AG10803 (cell line): ENCODE data around the gene TLR9.
"Not testable (repeated sequence)": the region's sequence is repeated elsewhere in the genome, so short reads cannot be mapped to it uniquely, and the experiment has no call there.

ENCODE experiments used
- DNase-seq: peaks from one replicate; pipeline ENCODE4 v3.0.0; 2010; ENCODE audit warnings: low read depth
- H3K4me3 ChIP-seq: 2 replicates; pipeline ENCODE4 v1.5.1; 2011; ENCODE audit warnings: mild to moderate bottlenecking, low read length, control low read depth
- CTCF ChIP-seq: conservative IDR thresholded peaks from 2 replicates; pipeline ENCODE4 v1.5.1; 2011; ENCODE audit warnings: mild to moderate bottlenecking, low read length, control low read depth, inconsistent platforms

Gene TLR9

GRCh38 chr3:52225452-52226228 lies at the start of gene TLR9:
Gene TLR9 (minus strand): TSS chr3:52225645. CDS start chr3:52225529, 116 bp downstream.
- no peak within 1 kb of the TSS for H3K4me3 ChIP-seq

GRCh38 chr3:52274781-52275180 lies 49.3 kb upstream of the TLR9 start:
- not testable (repeated sequence) for H3K4me3 ChIP-seq

More at GRCh38 chr3:52225452-52226228, at the start of gene TLR9:
- no peak for DNase-seq
- no peak for TF ChIP-seq CTCF

GRCh38 chr3:52272831-52273230 lies 47.4 kb upstream of the TLR9 start:
- H3K4me3 ChIP-seq, result no peak overlapping the region
- TF ChIP-seq CTCF, result no peak
- no peak for DNase-seq

More at GRCh38 chr3:52274781-52275180, 49.3 kb upstream of the TLR9 start:
- not testable (repeated sequence) for DNase-seq

GRCh38 chr3:52272172-52272571 lies 46.7 kb upstream of the TLR9 start:
- not testable (repeated sequence) for H3K4me3 ChIP-seq, DNase-seq

- DNase-seq, result peak; percentile 57
- TF ChIP-seq CTCF, result no peak
- H3K4me3 ChIP-seq, result no peak overlapping the region
Observed at GRCh38 chr3:52270252-52270754, 44.9 kb upstream of the TLR9 start.

- no peak overlapping the region for H3K4me3 ChIP-seq
- TF ChIP-seq CTCF, result no peak
- DNase-seq, result no peak
Observed at GRCh38 chr3:52269776-52270175, 44.3 kb upstream of the TLR9 start.

- no peak for DNase-seq
- no peak overlapping the region for H3K4me3 ChIP-seq
- no peak for TF ChIP-seq CTCF
Observed at GRCh38 chr3:52268036-52268435, 42.6 kb upstream of the TLR9 start.

GRCh38 chr3:52265387-52265786 lies 39.9 kb upstream of the TLR9 start:
- DNase-seq, result no peak
- no peak overlapping the region for H3K4me3 ChIP-seq
- no peak for TF ChIP-seq CTCF
